Sigmoid colon (tissue), 7 donors: ENCODE data around the gene MINDY2. TPM values are rescaled to one million over a fixed set of nuclear protein-coding genes. Genes with fewer than 3 reads are reported as not detected.

Experiments used
- DNase-seq: peaks from one replicate; pipeline ENCODE4 v3.0.0-alpha.2; 2019
- H3K27ac ChIP-seq, 4 donors: fragments of 200-600 bp; sonication (generic); one replicate each; pipeline ENCODE4 v1.5.1; 2016 to 2019; ENCODE audit warnings: mild to moderate bottlenecking in 1 of 4
- H3K27me3 ChIP-seq, 3 donors: fragments of 200-600 bp; sonication (generic); one replicate each; pipeline ENCODE4 v1.5.1; 2019; ENCODE audit warnings: mild to moderate bottlenecking in 1 of 3
- H3K36me3 ChIP-seq, 4 donors: fragments of 200-600 bp; sonication (generic); one replicate each; pipeline ENCODE4 v1.5.1; 2016 to 2019
- H3K4me1 ChIP-seq, 4 donors: fragments of 200-600 bp; sonication (generic); one replicate each; pipeline ENCODE4 v1.5.1; 2017 to 2019
- H3K4me3 ChIP-seq, 4 donors: fragments of 200-600 bp; sonication (generic); one replicate each; pipeline ENCODE4 v1.5.1; 2017 to 2019; ENCODE audit warnings: mild to moderate bottlenecking in 2 of 4, moderate library complexity in 1 of 4
- H3K9me3 ChIP-seq, 4 donors: fragments of 200-600 bp in 3 of 4; sonication (generic) in 3 of 4; one replicate each; pipeline versions ENCODE4 v1.5.1 to v1.6.1; 2013 to 2019
- CTCF ChIP-seq, 4 experiments: fragments of 450-650 bp in 3 of 4; fragments of 200-600 bp in 1 of 4; IDR thresholded peaks; one replicate each; pipeline ENCODE4 v1.5.1; 2016 to 2019; ENCODE audit warnings: antibody characterized with exemption in 4 of 4, mild to moderate bottlenecking in 3 of 4, moderate library complexity in 2 of 4
- EP300 ChIP-seq, 4 donors: sonication (generic); formaldehyde crosslinking; IDR thresholded peaks; one replicate each; pipeline ENCODE4 v1.6.1; 2017; ENCODE audit warnings: antibody characterized with exemption in 4 of 4
- POLR2A ChIP-seq, 2 donors: fragments of 450-650 bp; IDR thresholded peaks; one replicate each; pipeline ENCODE4 v1.6.1; 2016; ENCODE audit warnings: antibody characterized with exemption in 2 of 2, mild to moderate bottlenecking in 2 of 2, moderate library complexity in 2 of 2
- POLR2AphosphoS5 ChIP-seq, 4 donors: sonication (generic); formaldehyde crosslinking; IDR thresholded peaks; one replicate each; pipeline ENCODE4 v1.6.1; 2017; ENCODE audit warnings: antibody characterized with exemption in 4 of 4
- WGBS, 2 donors: extraction: QIAGEN DNeasy Blood & Tissue Kit; methylation state at CpG; one replicate each; pipeline ENCODE4 v1.1.7; 2013; 5-methylcytosine and 5-hydroxymethylcytosine counted together
- intact Hi-C: fragments of 100-400 bp; cut with DNase I; formaldehyde crosslinking; loops from one replicate; pipeline ENCODE4 v1.15.1; 2023
- polyA plus RNA-seq, 3 donors: library from polyadenylated mRNA; stranded (reverse); fragments of 200-250 nt; gene quantifications; one replicate each; pipeline ENCODE4 v1.2.3, GENCODE V29; 2013
- total RNA-seq, 4 donors: library from RNA; depleted of rRNA; stranded (reverse); fragments of >200 nt; gene quantifications; one replicate each; pipeline ENCODE4 v1.1.0, GENCODE V29; 2016
- donor health status: healthy with polysubstance abuse.
- donor health status: Bipolar disorder and iron deficiency.
- donor health status: healthy.

MINDY2 gene
- total and polyA plus RNA-seq, 7 donors = 1.6 to 28.5 (median 18.0) TPM

- intact Hi-C loops = no loop called here
- TF ChIP-seq EP300 (IDR thresholded peaks at IDR 0.05) = no peak
- peak in 1 of 4 donors; percentile 23 for TF ChIP-seq POLR2AphosphoS5 (IDR thresholded peaks at IDR 0.05)
Observed at GRCh38 chr15:58738046-58738707, 32.9 kb upstream of the MINDY2 start.

GRCh38 chr15:58740436-58740835 lies 30.7 kb upstream of the MINDY2 start:
- Histone ChIP-seq H3K4me3 (no peak overlapping the region), H3K4me1 (peaks cover 0 to 58% (median 30%) of the 10 kb centered on the region in 4 donors), H3K9me3 (no peaks in the 10 kb centered on the region), H3K36me3 (no peaks in the 10 kb centered on the region), H3K27me3 (no peaks in the 10 kb centered on the region), H3K27ac (no peak overlapping the region)
- WGBS, 2 donors = 87 to 88% methylated on average over 4 of the region's 4 CpGs
- DNase-seq = no peak
- TF ChIP-seq EP300 (IDR thresholded peaks at IDR 0.05) (no peak), POLR2AphosphoS5 (IDR thresholded peaks at IDR 0.05) (no peak), POLR2A (IDR thresholded peaks at IDR 0.05) (no peak), CTCF (IDR thresholded peaks at IDR 0.05) (no peak)
- intact Hi-C loops = no loop called here

More at GRCh38 chr15:58738046-58738707, 32.9 kb upstream of the MINDY2 start:
- H3K27ac ChIP-seq = no peak overlapping the region
- no peaks in the 10 kb centered on the region for H3K27me3 ChIP-seq
- no peaks in the 10 kb centered on the region for H3K9me3 ChIP-seq
- H3K4me1 ChIP-seq = peaks cover 0 to 57% (median 26%) of the 10 kb centered on the region in 4 donors
- WGBS, 2 donors = 59 to 73% methylated on average over 1 of the region's 1 CpG
- H3K4me3 ChIP-seq = no peak overlapping the region
- no peak for DNase-seq
- H3K36me3 ChIP-seq = no peaks in the 10 kb centered on the region

GRCh38 chr15:58741032-58741431 lies 30.1 kb upstream of the MINDY2 start:
- Histone ChIP-seq H3K9me3 (no peaks in the 10 kb centered on the region), H3K4me1 (peaks cover 0 to 59% (median 33%) of the 10 kb centered on the region in 4 donors), H3K4me3 (no peak overlapping the region), H3K27ac (no peak overlapping the region), H3K36me3 (no peaks in the 10 kb centered on the region), H3K27me3 (no peaks in the 10 kb centered on the region)
- TF ChIP-seq POLR2A (IDR thresholded peaks at IDR 0.05) (no peak), CTCF (IDR thresholded peaks at IDR 0.05) (no peak)
- no peak for DNase-seq
- 73 to 78% methylated on average over 2 of the region's 2 CpGs for WGBS, 2 donors
- intact Hi-C loops = no loop called here

- Histone ChIP-seq H3K27ac (no peak overlapping the region), H3K27me3 (no peaks in the 10 kb centered on the region), H3K9me3 (no peaks in the 10 kb centered on the region), H3K4me3 (no peak overlapping the region), H3K36me3 (no peaks in the 10 kb centered on the region), H3K4me1 (peaks cover 0 to 62% (median 44%) of the 10 kb centered on the region in 4 donors)
- TF ChIP-seq POLR2A (IDR thresholded peaks at IDR 0.05) (no peak), POLR2AphosphoS5 (IDR thresholded peaks at IDR 0.05) (peak in 1 of 4 donors; percentile 37)
- intact Hi-C loops = no loop called here
- WGBS, 2 donors = 75 to 84% methylated on average over 8 of the region's 8 CpGs
- no peak for DNase-seq
Observed at GRCh38 chr15:58742022-58742813, 28.9 kb upstream of the MINDY2 start.

GRCh38 chr15:58742819-58743502 lies 28.1 kb upstream of the MINDY2 start:
- no peaks in the 10 kb centered on the region for H3K27me3 ChIP-seq
- no peak overlapping the region for H3K4me3 ChIP-seq
- no peak overlapping the region for H3K27ac ChIP-seq
- WGBS, 2 donors = 90 to 92% methylated on average over 5 of the region's 5 CpGs
- DNase-seq = no peak
- TF ChIP-seq POLR2A (IDR thresholded peaks at IDR 0.05) = no peak
- no peak for TF ChIP-seq EP300 (IDR thresholded peaks at IDR 0.05)
- TF ChIP-seq POLR2AphosphoS5 (IDR thresholded peaks at IDR 0.05) = no peak
- no peak for TF ChIP-seq CTCF (IDR thresholded peaks at IDR 0.05)
- no peaks in the 10 kb centered on the region for H3K36me3 ChIP-seq
- H3K9me3 ChIP-seq = no peaks in the 10 kb centered on the region
- intact Hi-C loops = no loop called here
- peaks cover 0 to 62% (median 46%) of the 10 kb centered on the region in 4 donors for H3K4me1 ChIP-seq
